ENCODE results near the gene NPTXR. TPM values are rescaled to one million over a fixed set of nuclear protein-coding genes. Genes with fewer than 3 reads are reported as not detected.

The NPTXR gene
- polyA plus RNA-seq, 1 experiment: 1.7 TPM

GRCh38 chr22:38788846-38789245 lies 55.0 kb downstream of the NPTXR start:
- no peak for TF ChIP-seq CTCF (IDR thresholded peaks at IDR 0.05; ENCODE audit: low read depth, low read length)
- POLR2A ChIA-PET: no interaction called here
- CTCF ChIA-PET: interaction anchor here (2.9 kb wide), 1 partner anchor 20 kb away, joined by 12 read pairs; no protein-coding TSS in a partner anchor
- no peaks in the 10 kb centered on the region for H3K27me3 ChIP-seq (ENCODE audit: control insufficient read depth, insufficient read depth, low read length)
- H3K9me3 ChIP-seq (ENCODE audit: control insufficient read depth, insufficient read depth, low read length): no peaks in the 10 kb centered on the region
- no peak for DNase-seq (ENCODE audit: low read depth, low spot score)
- H3K27ac ChIP-seq (ENCODE audit: low read depth, low read length): no peak overlapping the region
- no peak overlapping the region for H3K4me3 ChIP-seq (ENCODE audit: low read depth, low read length)

- POLR2A ChIA-PET: no interaction called here
- H3K27ac ChIP-seq (ENCODE audit: low read depth, low read length): peak overlapping the region; percentile 61
- TF ChIP-seq CTCF (IDR thresholded peaks at IDR 0.05; ENCODE audit: low read depth, low read length): no peak
- H3K27me3 ChIP-seq (ENCODE audit: control insufficient read depth, insufficient read depth, low read length): no peaks in the 10 kb centered on the region
- no peak overlapping the region for H3K4me3 ChIP-seq (ENCODE audit: low read depth, low read length)
- H3K9me3 ChIP-seq (ENCODE audit: control insufficient read depth, insufficient read depth, low read length): no peaks in the 10 kb centered on the region
- DNase-seq (ENCODE audit: low read depth, low spot score): peak; percentile 72
- CTCF ChIA-PET: interaction anchor here (2.9 kb wide), 1 partner anchor 19 kb away, joined by 12 read pairs; no protein-coding TSS in a partner anchor
These were observed 55.6 kb downstream of the NPTXR start for GRCh38 chr22:38788021-38788816.

- no peaks in the 10 kb centered on the region for H3K9me3 ChIP-seq (ENCODE audit: control insufficient read depth, insufficient read depth, low read length)
- DNase-seq (ENCODE audit: low read depth, low spot score): no peak
- ChIA-PET CTCF (interaction anchor here (1.7 kb wide), 1 partner anchor 18 kb away, joined by 15 read pairs; no protein-coding TSS in a partner anchor), POLR2A (no interaction called here)
- no peak overlapping the region for H3K27ac ChIP-seq (ENCODE audit: low read depth, low read length)
- H3K27me3 ChIP-seq (ENCODE audit: control insufficient read depth, insufficient read depth, low read length): no peaks in the 10 kb centered on the region
- H3K4me3 ChIP-seq (ENCODE audit: low read depth, low read length): no peak overlapping the region
- TF ChIP-seq CTCF (IDR thresholded peaks at IDR 0.05; ENCODE audit: low read depth, low read length): no peak
These were observed 57.2 kb downstream of the NPTXR start for GRCh38 chr22:38786631-38787030.

GRCh38 chr22:38784856-38785255 lies 59.0 kb downstream of the NPTXR start:
- POLR2A ChIA-PET: no interaction called here

More at GRCh38 chr22:38784856-38785255, 59.0 kb downstream of the NPTXR start:
- H3K27ac ChIP-seq (ENCODE audit: low read depth, low read length): no peak overlapping the region
- no peaks in the 10 kb centered on the region for H3K27me3 ChIP-seq (ENCODE audit: control insufficient read depth, insufficient read depth, low read length)
- no peak for TF ChIP-seq CTCF (IDR thresholded peaks at IDR 0.05; ENCODE audit: low read depth, low read length)
- no peak for DNase-seq (ENCODE audit: low read depth, low spot score)
- H3K4me3 ChIP-seq (ENCODE audit: low read depth, low read length): no peak overlapping the region
- CTCF ChIA-PET: interaction anchor here (1.3 kb wide), 1 partner anchor 85 kb away, joined by 4 read pairs; no protein-coding TSS in a partner anchor
- H3K9me3 ChIP-seq (ENCODE audit: control insufficient read depth, insufficient read depth, low read length): no peaks in the 10 kb centered on the region
